H9 (cell line): ENCODE data around the gene KRT81. TPM values are rescaled to one million over a fixed set of nuclear protein-coding genes. Genes with fewer than 3 reads are reported as not detected.
A peak's percentile ranks its signal among the peaks of the same experiment; 100 is the strongest.

Experiments
- DNase-seq: peaks from one replicate; pipeline ENCODE4 v3.0.0-alpha.2; 2017
- H2AFZ ChIP-seq: one replicate; pipeline ENCODE4 v1.6.1; 2013; ENCODE audit warnings: mild to moderate bottlenecking, low read length, control low read depth, moderate library complexity
- H2AK5ac ChIP-seq: 2 replicates; pipeline ENCODE4 v1.6.1; 2013; ENCODE audit warnings: low read length, control low read depth, mixed read lengths; ENCODE audit not compliant: insufficient read length
- H2BK120ac ChIP-seq: one replicate; pipeline ENCODE4 v1.6.1; 2013; ENCODE audit warnings: low read depth, mild to moderate bottlenecking, low read length, control low read depth, inconsistent platforms; ENCODE audit not compliant: poor library complexity, severe bottlenecking
- H2BK12ac ChIP-seq: 2 replicates; pipeline ENCODE4 v1.6.1; 2013; ENCODE audit warnings: low read length, control low read depth, mixed read lengths, low read depth; ENCODE audit not compliant: insufficient read length
- H2BK15ac ChIP-seq: 2 replicates; pipeline ENCODE4 v1.6.1; 2013; ENCODE audit warnings: low read depth, low read length, control low read depth
- H2BK20ac ChIP-seq: one replicate; pipeline ENCODE4 v1.6.1; 2013; ENCODE audit warnings: low read depth, mild to moderate bottlenecking, low read length, control low read depth, inconsistent platforms; ENCODE audit not compliant: poor library complexity, severe bottlenecking
- H2BK5ac ChIP-seq: 2 replicates; pipeline ENCODE4 v1.6.1; 2013; ENCODE audit warnings: low read length, control low read depth, mixed read lengths; ENCODE audit not compliant: insufficient read length
- H3K14ac ChIP-seq: 2 replicates; pipeline ENCODE4 v1.6.1; 2013; ENCODE audit warnings: low read length, control low read depth; ENCODE audit not compliant: insufficient read depth
- H3K18ac ChIP-seq: 2 replicates; pipeline ENCODE4 v1.6.1; 2013; ENCODE audit warnings: low read depth, mild to moderate bottlenecking, mixed read lengths, low read length, control low read depth; ENCODE audit not compliant: insufficient read length
- H3K23ac ChIP-seq: 2 replicates; pipeline ENCODE4 v1.6.1; 2013; ENCODE audit warnings: low read length, control low read depth, mixed read lengths, low read depth; ENCODE audit not compliant: insufficient read length
- H3K23me2 ChIP-seq: 2 replicates; pipeline ENCODE4 v1.6.1; 2013; ENCODE audit warnings: low read depth, mild to moderate bottlenecking, mixed read lengths, low read length, control low read depth; ENCODE audit not compliant: insufficient read length, poor library complexity, severe bottlenecking
- H3K27ac ChIP-seq: 2 replicates; pipeline ENCODE4 v1.5.1; 2013; ENCODE audit warnings: low read length, control low read depth, mixed read lengths, low read depth; ENCODE audit not compliant: insufficient read length
- H3K27me3 ChIP-seq: 2 replicates; pipeline ENCODE4 v1.6.1; 2013; ENCODE audit warnings: low read length, control low read depth, inconsistent platforms; ENCODE audit not compliant: insufficient read depth
- H3K4ac ChIP-seq: 2 replicates; pipeline ENCODE4 v1.6.1; 2013; ENCODE audit warnings: low read depth, mild to moderate bottlenecking, control low read depth, inconsistent platforms, low read length, moderate library complexity
- H3K4me1 ChIP-seq: 2 replicates; pipeline ENCODE4 v1.6.1; 2013; ENCODE audit warnings: low read length, control low read depth, inconsistent platforms; ENCODE audit not compliant: insufficient read depth
- H3K4me2 ChIP-seq: 2 replicates; pipeline ENCODE4 v1.6.1; 2013; ENCODE audit warnings: low read length, control low read depth, mixed read lengths; ENCODE audit not compliant: insufficient read length, insufficient read depth
- H3K56ac ChIP-seq: 2 replicates; pipeline ENCODE4 v1.6.1; 2013; ENCODE audit warnings: low read depth, mild to moderate bottlenecking, mixed read lengths, low read length, control low read depth; ENCODE audit not compliant: insufficient read length
- H3K79me1 ChIP-seq: 2 replicates; pipeline ENCODE4 v1.6.1; 2013; ENCODE audit warnings: low read depth, mild to moderate bottlenecking, moderate library complexity, low read length, control low read depth, inconsistent platforms; ENCODE audit not compliant: insufficient read depth, poor library complexity, severe bottlenecking
- H3K79me2 ChIP-seq: 2 replicates; pipeline ENCODE4 v1.6.1; 2013; ENCODE audit warnings: low read length, control low read depth, inconsistent platforms; ENCODE audit not compliant: insufficient read depth
- H3K9ac ChIP-seq: 2 replicates; pipeline ENCODE4 v1.6.1; 2013; ENCODE audit warnings: low read length, control low read depth, mixed read lengths; ENCODE audit not compliant: insufficient read length; ENCODE audit errors: extremely low read depth
- H3K9me3 ChIP-seq: one replicate; pipeline ENCODE4 v1.6.1; 2013; ENCODE audit warnings: low read depth, low read length, inconsistent platforms; ENCODE audit not compliant: control insufficient read depth
- H3T11ph ChIP-seq: one replicate; pipeline ENCODE4 v1.6.1; 2013; ENCODE audit warnings: mild to moderate bottlenecking, low read length, control low read depth, inconsistent platforms
- H4K20me1 ChIP-seq: one replicate; pipeline ENCODE4 v1.6.1; 2013; ENCODE audit not compliant: control insufficient read depth, insufficient read length, insufficient read depth
- H4K5ac ChIP-seq: 2 replicates; pipeline ENCODE4 v1.6.1; 2013; ENCODE audit warnings: low read depth, mild to moderate bottlenecking, mixed read lengths, low read length, control low read depth; ENCODE audit not compliant: insufficient read length
- H4K8ac ChIP-seq: replicated peaks from 2 replicates; pipeline ENCODE4 v1.6.1; 2013; ENCODE audit warnings: low read length, control low read depth, mixed read lengths, low read depth; ENCODE audit not compliant: insufficient read length
- H4K91ac ChIP-seq: 2 replicates; pipeline ENCODE4 v1.6.1; 2013; ENCODE audit warnings: low read depth, mild to moderate bottlenecking, moderate library complexity, mixed read lengths, low read length, control low read depth; ENCODE audit not compliant: insufficient read length
- H3K27ac Mint-ChIP-seq, 3 experiments: 2 replicates in 2 of 3; 3 replicates in 1 of 3; pipeline ENCODE4 v1.8.0; 2020 to 2021; ENCODE audit warnings: mixed read lengths in 3 of 3, mild to moderate bottlenecking in 1 of 3, moderate library complexity in 1 of 3
- H3K27me3 Mint-ChIP-seq: 2 replicates; pipeline ENCODE4 v1.8.0; 2021; ENCODE audit warnings: low read depth, mild to moderate bottlenecking, moderate library complexity, mixed read lengths
- H3K36me3 Mint-ChIP-seq, 3 experiments: 2 replicates in 2 of 3; 3 replicates in 1 of 3; pipeline ENCODE4 v1.8.0; 2020 to 2021; ENCODE audit warnings: low read depth in 3 of 3, mixed read lengths in 3 of 3; ENCODE audit not compliant: insufficient read depth in 1 of 3
- H3K4me1 Mint-ChIP-seq, 2 experiments: 2 replicates each; pipeline ENCODE4 v1.8.0; 2020; ENCODE audit warnings: mixed read lengths in 2 of 2
- H3K4me3 Mint-ChIP-seq, 2 experiments: 2 replicates in 1 of 2; 3 replicates in 1 of 2; pipeline ENCODE4 v1.8.0; 2020 to 2021; ENCODE audit warnings: mild to moderate bottlenecking in 2 of 2, mixed read lengths in 2 of 2, moderate library complexity in 1 of 2
- H3K9me3 Mint-ChIP-seq, 2 experiments: 2 replicates in 1 of 2; 3 replicates in 1 of 2; pipeline ENCODE4 v1.8.0; 2020; ENCODE audit warnings: mild to moderate bottlenecking in 2 of 2, mixed read lengths in 2 of 2, moderate library complexity in 1 of 2
- CTCF ChIP-seq: fragments of 200-600 bp; sonication (generic); conservative IDR thresholded peaks from 3 replicates; pipeline ENCODE4 v1.8.0; 2021; ENCODE audit warnings: antibody characterized with exemption, mild to moderate bottlenecking
- WGBS: extraction: QIAGEN DNeasy Blood & Tissue Kit; methylation state at CpG from one replicate; pipeline ENCODE4 v1.1.7; 2013; ENCODE audit warnings: missing lambda C conversion rate, low lambda C conversion rate, mixed read lengths; ENCODE audit not compliant: insufficient read length; ENCODE audit errors: extremely low coverage; 5-methylcytosine and 5-hydroxymethylcytosine counted together
- total RNA-seq: library from RNA; stranded (reverse); gene quantifications from 2 replicates; pipeline ENCODE4 v1.2.1, GENCODE V29; 2021

Gene KRT81
- total RNA-seq, 1 experiment from 2014 or later: not detected

- DNase-seq: peak; percentile 31
- Histone ChIP-seq H2BK120ac (no peak overlapping the region), H3K9ac (no peak overlapping the region), H2BK15ac (no peak overlapping the region), H2BK5ac (no peak overlapping the region), H4K20me1 (no peaks in the 10 kb centered on the region), H4K91ac (no peak overlapping the region), H3K14ac (no peak overlapping the region), H2AK5ac (no peak overlapping the region), H2AFZ (no peak overlapping the region), H3T11ph (no peak overlapping the region), H3K9me3 (no peaks in the 10 kb centered on the region), H3K23ac (no peak overlapping the region), H2BK12ac (no peak overlapping the region), H3K79me2 (no peaks in the 10 kb centered on the region), H3K4me1 (no peaks in the 10 kb centered on the region), H3K27me3 (no peaks in the 10 kb centered on the region; the same call in 1 of the 2 replicates), H4K5ac (no peak overlapping the region), H3K4ac (no peak overlapping the region), H3K4me2 (no peak overlapping the region), H3K18ac (no peak overlapping the region), H3K23me2 (no peaks in the 10 kb centered on the region), H3K79me1 (no peaks in the 10 kb centered on the region), H2BK20ac (no peak overlapping the region), H3K56ac (no peak overlapping the region), H4K8ac (no peak overlapping the region), H3K27ac (no peak overlapping the region)
- Mint-ChIP-seq H3K9me3 (no peaks in the 10 kb centered on the region), H3K4me1 (no peaks in the 10 kb centered on the region), H3K36me3 (no peaks in the 10 kb centered on the region), H3K27me3 (peaks cover 52% of the 10 kb centered on the region), H3K27ac (no peak overlapping the region), H3K4me3 (no peak overlapping the region)
- WGBS: no CpG with 5 or more reads among the region's 13 CpGs
- TF ChIP-seq CTCF: no peak
These were observed 23.2 kb upstream of the KRT81 start for GRCh38 chr12:52314511-52314910.
